T-helper 2 cell treated with Interferon-gamma antibody and Interleukin-4, amounts not matched to agents 5 μg/mL and 100 μg/mL, for 36 hours (primary cell): ENCODE results near the gene MC2R.

Source experiments
- DNase-seq: peaks from one replicate; pipeline ENCODE4 v3.0.0; 2021; ENCODE audit warnings: low spot score
- H3K27ac Mint-ChIP-seq: one replicate; pipeline ENCODE4 v1.8.0; 2021; ENCODE audit warnings: mild to moderate bottlenecking, mixed read lengths
- H3K27me3 Mint-ChIP-seq: one replicate; pipeline ENCODE4 v1.8.0; 2021; ENCODE audit warnings: low read depth, mixed read lengths
- H3K36me3 Mint-ChIP-seq: one replicate; pipeline ENCODE4 v1.8.0; 2021; ENCODE audit warnings: low read depth, mixed read lengths
- H3K4me1 Mint-ChIP-seq: one replicate; pipeline ENCODE4 v1.8.0; 2021; ENCODE audit warnings: low read depth, mixed read lengths
- H3K4me3 Mint-ChIP-seq: one replicate; pipeline ENCODE4 v1.8.0; 2022; ENCODE audit warnings: mild to moderate bottlenecking, moderate library complexity, mixed read lengths
- H3K9me3 Mint-ChIP-seq: one replicate; pipeline ENCODE4 v1.8.0; 2021; ENCODE audit warnings: mixed read lengths

MC2R gene

DNA sequence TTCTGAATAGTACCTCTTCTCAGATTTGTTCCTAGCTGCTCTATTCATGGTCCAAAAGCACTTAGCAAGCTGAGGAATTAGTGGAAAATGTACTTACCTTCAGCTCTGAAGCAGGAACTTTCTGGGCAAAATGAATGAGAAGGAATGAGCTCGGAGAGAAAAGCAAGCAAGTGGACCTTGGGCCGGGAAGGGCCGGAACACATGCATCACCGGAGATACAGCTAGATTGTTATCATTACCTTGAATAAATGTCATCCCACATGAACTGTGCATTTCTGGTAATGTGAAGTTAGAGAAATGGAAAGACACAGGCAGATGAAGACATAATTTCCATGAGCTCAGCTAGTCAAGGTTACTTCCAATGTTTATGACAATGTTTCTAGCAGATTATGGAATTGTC, at the start of gene MC2R:
TSS of gene MC2R (minus strand) at position 146 of the 400 bp plus-strand sequence. CDS start 30,018 bp downstream, outside the sequence.
- no peak for DNase-seq
- Mint-ChIP-seq H3K9me3 (no peaks in the 10 kb centered on the region), H3K27ac (no peak within 1 kb of the TSS), H3K36me3 (no peaks in the 10 kb centered on the region), H3K4me1 (no peaks in the 10 kb centered on the region), H3K4me3 (no peak within 1 kb of the TSS), H3K27me3 (no peaks in the 10 kb centered on the region)

DNA sequence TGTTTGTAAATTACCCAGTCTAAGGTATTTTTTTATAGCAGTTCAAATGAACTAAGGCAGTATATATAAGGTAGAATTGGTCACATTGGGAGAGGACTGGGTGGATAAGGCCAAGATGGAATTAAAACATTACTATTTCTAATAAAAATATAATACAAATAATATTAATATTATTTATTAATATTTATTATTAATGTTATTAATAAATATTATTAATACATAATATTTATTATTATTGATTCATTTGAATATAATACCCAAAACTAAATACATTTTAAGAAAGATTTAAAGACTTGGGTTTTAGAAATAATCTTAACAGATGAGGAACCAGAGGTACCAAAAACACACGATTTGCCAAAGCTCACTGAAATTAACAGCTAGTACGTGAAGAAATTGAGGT, 30.5 kb upstream of the MC2R start:
- no peaks in the 10 kb centered on the region for H3K4me1 Mint-ChIP-seq
- no peak overlapping the region for H3K27ac Mint-ChIP-seq
- DNase-seq = no peak
- no peaks in the 10 kb centered on the region for H3K27me3 Mint-ChIP-seq
- no peak overlapping the region for H3K4me3 Mint-ChIP-seq
- H3K36me3 Mint-ChIP-seq = no peaks in the 10 kb centered on the region
- no peaks in the 10 kb centered on the region for H3K9me3 Mint-ChIP-seq

DNA sequence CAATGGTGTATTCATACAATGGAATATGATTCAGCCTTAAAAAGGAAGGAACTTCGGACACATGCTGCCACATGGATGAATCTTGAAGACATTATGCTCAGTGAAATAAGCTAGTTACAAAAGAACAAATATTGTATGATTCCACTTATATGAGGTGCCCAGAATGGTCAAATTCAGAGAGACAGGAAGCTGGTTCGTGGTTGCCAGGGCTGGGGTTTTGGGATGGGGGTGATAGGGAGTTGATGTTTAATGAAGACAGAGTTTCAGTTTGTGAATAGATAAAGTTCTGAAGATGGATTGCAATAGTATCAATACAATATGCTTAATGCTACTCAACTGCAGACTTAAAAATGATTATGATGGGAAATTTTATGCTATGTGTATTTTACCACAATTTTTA, 28.0 kb upstream of the MC2R start:
- no peak for DNase-seq
- no peaks in the 10 kb centered on the region for H3K9me3 Mint-ChIP-seq
- H3K36me3 Mint-ChIP-seq = no peaks in the 10 kb centered on the region
- no peaks in the 10 kb centered on the region for H3K4me1 Mint-ChIP-seq
- no peak overlapping the region for H3K27ac Mint-ChIP-seq
- no peak overlapping the region for H3K4me3 Mint-ChIP-seq
- H3K27me3 Mint-ChIP-seq = no peaks in the 10 kb centered on the region

DNA sequence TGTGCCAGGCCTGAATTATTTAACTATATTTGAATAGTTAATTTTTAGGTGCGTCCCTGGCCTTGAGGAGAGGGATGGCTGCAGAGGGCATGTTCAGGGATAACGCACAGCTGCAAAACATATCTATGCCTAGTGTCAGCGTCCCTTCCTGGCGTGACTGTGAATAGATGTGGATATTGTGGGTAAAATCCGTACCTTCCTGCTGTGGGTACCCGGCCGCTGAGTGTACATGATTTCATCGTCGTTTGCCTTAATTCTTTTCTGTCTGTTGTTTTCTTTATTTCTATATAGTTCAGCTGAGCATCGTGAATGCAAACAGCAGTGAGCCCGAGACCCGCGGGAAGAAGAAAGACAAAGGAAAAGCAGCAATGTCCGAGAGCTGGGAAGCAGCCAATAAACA, 25.0 kb upstream of the MC2R start:
- no peak for DNase-seq
- Mint-ChIP-seq H3K4me1 (no peaks in the 10 kb centered on the region), H3K36me3 (no peaks in the 10 kb centered on the region), H3K4me3 (no peak overlapping the region), H3K27me3 (no peaks in the 10 kb centered on the region), H3K27ac (no peak overlapping the region), H3K9me3 (no peaks in the 10 kb centered on the region)

DNA sequence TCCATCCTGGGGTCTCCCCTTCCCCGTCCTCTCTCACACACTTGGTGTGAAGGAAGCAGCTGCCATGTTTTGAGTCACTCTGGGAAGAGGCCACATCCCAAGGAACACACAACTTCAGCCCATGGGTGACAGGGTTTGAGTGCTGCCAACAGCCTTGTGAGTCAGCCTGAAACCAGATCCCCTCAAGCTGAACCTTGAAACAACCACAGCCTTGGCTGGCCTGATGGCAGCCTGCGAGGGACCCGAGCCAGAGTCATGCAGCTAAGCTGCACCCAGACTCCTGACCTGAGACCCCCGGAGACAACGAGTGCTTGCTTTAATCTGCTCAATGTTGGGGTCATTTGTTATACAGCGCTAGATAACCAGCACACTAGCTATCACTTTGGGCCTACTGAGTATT, 19.3 kb upstream of the MC2R start:
- H3K27ac Mint-ChIP-seq = no peak overlapping the region
- H3K4me3 Mint-ChIP-seq = no peak overlapping the region
- no peaks in the 10 kb centered on the region for H3K9me3 Mint-ChIP-seq
- DNase-seq = no peak
- H3K36me3 Mint-ChIP-seq = no peaks in the 10 kb centered on the region
- H3K4me1 Mint-ChIP-seq = no peaks in the 10 kb centered on the region
- no peaks in the 10 kb centered on the region for H3K27me3 Mint-ChIP-seq

DNA sequence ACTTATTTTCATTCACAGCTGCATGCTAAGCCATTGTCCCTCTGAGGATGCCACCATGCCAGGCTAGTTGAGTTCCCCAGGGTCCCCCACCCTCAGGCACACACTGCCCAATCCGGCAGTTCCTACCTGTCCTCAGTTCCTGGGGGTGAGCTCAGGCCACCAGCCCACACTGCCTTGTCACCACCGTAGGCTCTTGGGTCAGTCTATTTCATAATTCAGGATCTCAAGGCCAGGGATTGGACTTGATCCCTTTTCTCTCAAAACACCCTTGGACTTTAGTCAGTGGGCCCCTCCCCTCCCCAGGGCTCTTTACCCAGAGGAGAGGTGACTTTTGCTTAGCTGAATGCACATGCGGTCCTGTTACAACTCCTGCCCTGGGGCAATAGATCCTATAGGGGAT, 18.7 kb upstream of the MC2R start:
- Mint-ChIP-seq H3K4me1 (no peaks in the 10 kb centered on the region), H3K4me3 (no peak overlapping the region), H3K27me3 (no peaks in the 10 kb centered on the region), H3K9me3 (peaks cover 4% of the 10 kb centered on the region), H3K27ac (no peak overlapping the region), H3K36me3 (no peaks in the 10 kb centered on the region)
- no peak for DNase-seq

DNA sequence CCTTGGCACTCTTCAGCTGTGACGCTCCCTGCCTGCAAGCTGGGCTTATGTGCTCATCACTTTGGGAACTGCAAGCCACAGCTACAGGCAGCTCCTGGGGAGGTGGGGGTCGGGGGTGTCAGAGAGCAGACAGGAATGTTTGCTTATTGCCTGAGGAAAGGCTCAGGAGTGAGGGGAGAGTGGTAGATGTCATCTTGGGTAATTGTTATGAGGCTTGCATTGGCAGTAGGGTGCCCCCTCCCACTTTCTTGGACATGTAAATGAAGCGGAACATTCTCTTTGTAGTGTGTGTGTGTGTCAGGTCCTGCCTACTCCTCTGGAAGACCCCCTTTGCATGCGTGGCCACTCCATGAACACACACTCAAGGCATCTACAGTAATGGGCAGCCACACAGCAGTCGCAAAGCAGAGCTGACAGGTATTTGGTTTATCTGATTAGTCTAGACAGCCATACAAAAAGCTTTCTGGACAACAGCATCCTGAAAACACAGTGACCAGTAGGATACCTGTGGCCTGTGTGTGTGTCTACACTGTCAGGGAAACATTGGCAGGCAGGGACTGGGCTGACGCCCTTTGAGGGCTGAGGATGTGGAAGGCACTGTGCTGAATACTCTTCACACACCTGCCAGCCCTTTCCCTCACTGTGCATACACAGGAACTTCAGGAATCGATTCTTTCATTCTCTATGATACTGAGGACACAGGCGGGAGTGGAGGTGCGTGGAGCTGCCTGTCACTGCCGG, 17.1 kb upstream of the MC2R start:
- Mint-ChIP-seq H3K4me1 (no peaks in the 10 kb centered on the region), H3K36me3 (no peaks in the 10 kb centered on the region), H3K9me3 (peaks cover 16% of the 10 kb centered on the region), H3K27me3 (no peaks in the 10 kb centered on the region), H3K4me3 (no peak overlapping the region), H3K27ac (no peak overlapping the region)
- no peak for DNase-seq

DNA sequence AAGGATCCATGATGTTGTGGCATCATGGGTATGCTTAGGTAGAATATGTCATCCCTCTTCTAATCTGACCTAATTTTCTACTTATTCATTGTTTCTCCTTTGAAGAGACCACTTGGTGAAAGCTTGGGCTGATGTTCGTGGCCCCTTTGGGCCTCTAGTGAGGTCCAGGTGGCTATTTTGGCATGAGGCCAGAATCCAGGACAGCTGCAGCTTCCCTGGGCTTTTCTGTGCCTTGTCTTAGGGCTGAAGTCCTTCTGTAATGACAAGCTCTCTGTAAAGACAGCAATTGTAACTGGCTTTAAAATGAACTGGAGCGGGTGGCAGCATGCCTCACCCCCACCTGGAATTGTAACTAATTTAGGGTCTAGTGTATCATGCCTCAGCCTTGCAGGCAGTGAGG, 15.6 kb upstream of the MC2R start:
- Mint-ChIP-seq H3K27me3 (peaks cover 2% of the 10 kb centered on the region), H3K4me1 (no peaks in the 10 kb centered on the region), H3K9me3 (peaks cover 16% of the 10 kb centered on the region), H3K36me3 (no peaks in the 10 kb centered on the region), H3K4me3 (no peak overlapping the region), H3K27ac (no peak overlapping the region)
- no peak for DNase-seq

DNA sequence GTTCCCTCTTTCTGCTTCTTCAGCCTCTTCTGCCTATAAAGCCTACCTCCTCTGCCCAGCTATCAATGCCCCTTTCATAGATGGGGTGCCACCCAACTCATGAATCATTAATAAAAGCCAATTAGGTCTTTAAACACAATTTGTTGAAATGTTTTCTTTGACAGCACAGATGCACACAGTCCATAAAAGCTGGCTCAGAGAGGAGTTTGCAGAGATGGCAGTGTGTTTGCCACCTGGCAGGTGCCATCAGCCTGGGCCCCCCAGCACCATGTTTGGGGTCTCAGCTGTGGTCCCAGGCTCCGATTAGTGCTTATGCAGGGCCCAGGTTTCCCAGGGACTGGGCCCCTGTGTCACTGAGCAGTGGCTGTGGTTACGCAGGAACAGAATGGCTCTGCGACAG, 7.9 kb upstream of the MC2R start:
- no peak overlapping the region for H3K4me3 Mint-ChIP-seq
- no peaks in the 10 kb centered on the region for H3K4me1 Mint-ChIP-seq
- DNase-seq = no peak
- H3K9me3 Mint-ChIP-seq = peaks cover 6% of the 10 kb centered on the region
- no peak overlapping the region for H3K27ac Mint-ChIP-seq
- no peaks in the 10 kb centered on the region for H3K36me3 Mint-ChIP-seq
- H3K27me3 Mint-ChIP-seq = peaks cover 2% of the 10 kb centered on the region

DNA sequence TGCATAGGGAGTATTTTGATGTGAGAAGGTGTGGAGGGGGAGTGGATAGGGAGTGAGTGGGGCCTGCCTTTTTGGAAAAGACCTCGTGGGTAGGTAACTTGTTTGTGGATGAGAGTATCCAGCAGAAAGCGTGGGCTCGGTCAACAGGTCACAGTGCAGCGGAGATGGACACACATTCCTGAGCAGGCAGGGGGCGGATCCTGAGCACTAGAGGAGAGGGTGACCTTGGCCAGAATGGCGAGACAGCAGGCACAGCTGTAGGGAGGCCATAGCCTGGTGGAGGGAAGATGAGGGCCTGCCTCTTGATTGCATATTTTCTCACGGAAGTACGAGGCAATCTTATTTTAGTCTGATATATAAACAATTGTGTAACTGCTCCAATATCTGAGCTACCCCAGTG, 3.6 kb upstream of the MC2R start:
- H3K9me3 Mint-ChIP-seq = no peaks in the 10 kb centered on the region
- H3K27me3 Mint-ChIP-seq = no peaks in the 10 kb centered on the region
- no peak overlapping the region for H3K27ac Mint-ChIP-seq
- H3K4me1 Mint-ChIP-seq = no peaks in the 10 kb centered on the region
- H3K36me3 Mint-ChIP-seq = no peaks in the 10 kb centered on the region
- no peak overlapping the region for H3K4me3 Mint-ChIP-seq
- no peak for DNase-seq

DNA sequence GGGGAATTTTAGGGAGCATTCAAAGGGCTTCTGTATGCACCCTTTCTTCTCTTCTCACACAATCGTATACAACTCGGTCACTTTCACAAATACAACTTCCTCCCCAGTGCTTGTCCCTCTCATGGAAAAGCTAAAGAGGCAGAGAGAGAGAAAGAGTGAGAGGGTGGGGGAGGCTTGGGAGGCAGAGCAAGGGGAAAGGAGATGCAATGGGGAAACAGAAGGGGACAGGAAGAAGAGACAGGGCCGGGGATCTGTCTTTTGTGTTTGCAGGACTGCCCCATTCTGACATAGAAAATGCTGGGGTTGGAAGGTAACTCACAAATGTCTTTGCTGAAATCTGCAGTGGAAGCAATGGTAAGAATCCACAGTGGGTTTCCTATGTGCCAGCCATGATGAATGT, 2.1 kb upstream of the MC2R start:
- H3K9me3 Mint-ChIP-seq = no peaks in the 10 kb centered on the region
- H3K27me3 Mint-ChIP-seq = no peaks in the 10 kb centered on the region
- no peak overlapping the region for H3K4me3 Mint-ChIP-seq
- H3K4me1 Mint-ChIP-seq = no peaks in the 10 kb centered on the region
- DNase-seq = no peak
- H3K36me3 Mint-ChIP-seq = no peaks in the 10 kb centered on the region
- H3K27ac Mint-ChIP-seq = no peak overlapping the region

DNA sequence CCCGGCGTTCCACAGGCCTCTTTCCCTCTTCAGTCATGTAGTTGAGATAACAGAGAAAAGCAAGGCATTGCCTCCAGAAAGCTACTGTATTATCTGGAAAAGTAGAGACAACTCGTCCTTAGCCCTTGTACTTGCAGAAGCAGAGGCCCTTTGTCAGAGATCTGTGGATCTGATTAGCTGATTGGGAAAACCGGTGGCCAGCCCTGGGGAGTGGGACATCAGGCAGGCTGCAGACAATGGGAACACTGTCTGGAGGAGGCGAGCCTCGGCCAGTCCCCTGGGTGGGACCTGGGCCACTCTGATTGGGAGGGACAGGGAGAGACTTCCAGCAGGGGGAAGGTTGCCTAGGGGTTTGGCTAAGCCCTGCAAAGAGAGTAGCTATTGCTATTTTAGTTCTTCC, 1.2 kb upstream of the MC2R start:
- Mint-ChIP-seq H3K27ac (no peak overlapping the region), H3K27me3 (no peaks in the 10 kb centered on the region), H3K4me1 (no peaks in the 10 kb centered on the region), H3K9me3 (no peaks in the 10 kb centered on the region), H3K36me3 (no peaks in the 10 kb centered on the region), H3K4me3 (no peak overlapping the region)
- no peak for DNase-seq

DNA sequence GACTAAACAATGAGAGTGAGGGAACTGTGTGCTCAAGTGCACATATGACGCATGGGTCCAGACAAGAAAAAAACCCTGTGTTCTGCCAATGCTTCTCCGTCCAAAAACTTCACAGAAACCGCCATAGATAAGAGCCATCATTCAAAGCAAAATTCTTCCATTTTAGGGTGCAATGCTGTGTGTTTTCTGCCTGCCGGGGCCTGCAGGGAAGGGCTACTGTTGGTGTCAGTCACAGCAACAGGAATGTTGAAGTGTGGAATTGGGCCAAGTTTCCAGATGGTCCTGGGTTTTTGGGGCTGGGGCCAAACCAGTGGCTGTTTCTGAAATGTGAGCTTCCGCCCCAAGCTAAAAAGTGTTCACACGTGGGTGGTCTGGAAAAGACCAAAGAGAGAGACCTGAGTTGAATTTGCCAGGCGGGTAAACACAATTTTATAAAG, 677 bp upstream of the MC2R start:
- Mint-ChIP-seq H3K4me1 (no peaks in the 10 kb centered on the region), H3K27me3 (no peaks in the 10 kb centered on the region), H3K36me3 (no peaks in the 10 kb centered on the region), H3K27ac (no peak overlapping the region), H3K9me3 (no peaks in the 10 kb centered on the region), H3K4me3 (no peak overlapping the region)
- no peak for DNase-seq

DNA sequence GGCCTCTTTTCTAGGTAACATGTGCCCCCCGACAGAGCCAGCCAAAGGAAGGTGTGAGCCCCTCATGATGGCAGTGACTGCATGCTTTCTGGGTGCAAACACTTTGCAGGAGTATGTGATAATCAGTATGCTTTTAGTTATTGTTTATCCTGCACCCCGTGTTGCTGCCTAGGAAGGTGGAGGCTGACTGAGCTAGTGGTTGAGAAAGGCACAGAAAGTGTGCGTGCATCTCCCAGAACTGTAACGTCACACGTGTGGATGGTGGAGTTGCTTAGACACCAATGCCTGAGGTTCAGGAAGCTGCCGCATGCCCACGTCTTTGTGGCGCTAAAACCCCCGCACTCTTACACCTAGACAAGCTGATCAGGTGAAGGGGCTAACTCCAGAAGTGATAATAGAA, 580 bp downstream of the MC2R start:
- Mint-ChIP-seq H3K4me3 (no peak overlapping the region), H3K4me1 (no peaks in the 10 kb centered on the region), H3K27me3 (no peaks in the 10 kb centered on the region), H3K9me3 (no peaks in the 10 kb centered on the region), H3K36me3 (no peaks in the 10 kb centered on the region), H3K27ac (no peak overlapping the region)
- no peak for DNase-seq

DNA sequence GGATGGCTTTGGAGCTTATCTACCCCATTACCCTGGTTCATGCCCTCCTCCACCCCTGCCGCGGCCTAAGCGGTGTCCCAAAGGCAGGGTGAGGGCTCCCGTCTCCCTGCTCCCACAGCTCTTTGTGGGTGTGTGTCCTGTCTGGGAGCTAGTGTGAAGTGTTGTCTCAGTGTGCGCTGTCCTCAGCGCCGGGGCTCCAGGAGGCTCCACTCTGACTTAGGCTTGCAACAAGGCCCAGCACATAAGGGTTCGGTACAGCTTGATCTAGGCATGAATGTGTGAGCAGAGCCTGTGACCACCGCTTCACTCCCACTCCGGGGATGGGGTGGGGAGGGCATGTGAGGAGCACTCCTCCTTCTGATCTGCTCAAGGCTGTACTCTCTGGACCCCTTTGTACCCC, 1.2 kb downstream of the MC2R start:
- Mint-ChIP-seq H3K4me3 (no peak overlapping the region), H3K27ac (no peak overlapping the region), H3K36me3 (no peaks in the 10 kb centered on the region), H3K4me1 (no peaks in the 10 kb centered on the region), H3K27me3 (no peaks in the 10 kb centered on the region), H3K9me3 (no peaks in the 10 kb centered on the region)
- no peak for DNase-seq
